ENCODE results near the gene DUSP10.

Gene DUSP10

DNA sequence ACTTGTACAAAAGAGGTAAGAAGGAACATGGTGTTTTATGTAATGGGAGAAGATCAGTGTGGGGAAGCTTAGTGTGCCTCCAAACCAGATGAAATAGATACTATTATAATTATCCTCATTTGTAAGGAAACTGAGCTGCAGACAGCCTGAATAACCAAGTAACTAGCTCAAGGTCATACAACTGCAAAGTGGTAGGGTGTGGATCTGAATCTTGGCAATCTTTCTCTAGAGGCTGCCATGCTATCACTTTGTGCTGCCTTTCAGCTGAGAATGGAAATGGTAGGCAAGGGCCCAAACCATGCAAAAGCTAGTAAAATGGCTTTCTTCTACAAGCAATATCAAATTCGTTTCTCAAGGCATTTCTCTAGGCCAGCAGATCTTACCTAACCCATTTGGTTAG lies 51.0 kb downstream of the DUSP10 start:
- H3K27ac ChIP-seq: no peak overlapping the region
- H3K36me3 ChIP-seq: no peaks in the 10 kb centered on the region
- TF ChIP-seq, protein P1, sequence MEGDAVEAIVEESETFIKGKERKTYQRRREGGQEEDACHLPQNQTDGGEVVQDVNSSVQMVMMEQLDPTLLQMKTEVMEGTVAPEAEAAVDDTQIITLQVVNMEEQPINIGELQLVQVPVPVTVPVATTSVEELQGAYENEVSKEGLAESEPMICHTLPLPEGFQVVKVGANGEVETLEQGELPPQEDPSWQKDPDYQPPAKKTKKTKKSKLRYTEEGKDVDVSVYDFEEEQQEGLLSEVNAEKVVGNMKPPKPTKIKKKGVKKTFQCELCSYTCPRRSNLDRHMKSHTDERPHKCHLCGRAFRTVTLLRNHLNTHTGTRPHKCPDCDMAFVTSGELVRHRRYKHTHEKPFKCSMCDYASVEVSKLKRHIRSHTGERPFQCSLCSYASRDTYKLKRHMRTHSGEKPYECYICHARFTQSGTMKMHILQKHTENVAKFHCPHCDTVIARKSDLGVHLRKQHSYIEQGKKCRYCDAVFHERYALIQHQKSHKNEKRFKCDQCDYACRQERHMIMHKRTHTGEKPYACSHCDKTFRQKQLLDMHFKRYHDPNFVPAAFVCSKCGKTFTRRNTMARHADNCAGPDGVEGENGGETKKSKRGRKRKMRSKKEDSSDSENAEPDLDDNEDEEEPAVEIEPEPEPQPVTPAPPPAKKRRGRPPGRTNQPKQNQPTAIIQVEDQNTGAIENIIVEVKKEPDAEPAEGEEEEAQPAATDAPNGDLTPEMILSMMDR (IDR thresholded peaks at IDR 0.05): no peak
- H3K27me3 ChIP-seq: no peaks in the 10 kb centered on the region
- DNase-seq: no peak
- no peak overlapping the region for H3K4me3 ChIP-seq
- H3K9me3 ChIP-seq: peaks cover 0 to 8% (median 0%) of the 10 kb centered on the region in 3 donors
- H3K4me1 ChIP-seq: no peaks in the 10 kb centered on the region
- intact Hi-C loops (cut with DNase I; ENCODE audit: low total_unique reads): no loop called here

DNA sequence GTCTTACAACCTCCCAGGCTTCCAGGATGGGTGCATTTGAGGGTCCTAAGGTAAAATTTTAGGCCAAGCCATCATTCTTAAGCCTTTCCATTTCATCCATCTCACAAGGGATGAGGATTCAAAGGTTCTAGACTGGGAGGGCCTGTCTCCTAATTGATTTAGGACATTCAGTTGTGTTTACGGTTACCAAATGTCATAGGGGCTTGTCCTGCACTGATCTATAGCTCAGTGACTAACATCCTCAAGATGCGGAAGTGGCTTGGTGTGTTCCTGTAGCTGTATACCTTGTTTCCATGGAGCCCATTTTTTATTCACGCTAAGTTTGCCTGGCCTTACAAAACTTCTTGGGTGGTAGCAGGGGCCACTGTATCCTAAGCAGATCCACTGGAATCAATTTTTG lies 52.8 kb downstream of the DUSP10 start:
- Histone ChIP-seq H3K36me3 (no peaks in the 10 kb centered on the region), H3K4me3 (no peak overlapping the region), H3K27ac (no peak overlapping the region), H3K27me3 (no peaks in the 10 kb centered on the region), H3K9me3 (peaks cover 0 to 8% (median 0%) of the 10 kb centered on the region in 3 donors), H3K4me1 (no peaks in the 10 kb centered on the region)
- no peak for DNase-seq
- intact Hi-C loops (cut with DNase I; ENCODE audit: low total_unique reads): no loop called here
- TF ChIP-seq, protein P1 (IDR thresholded peaks at IDR 0.05): no peak

DNA sequence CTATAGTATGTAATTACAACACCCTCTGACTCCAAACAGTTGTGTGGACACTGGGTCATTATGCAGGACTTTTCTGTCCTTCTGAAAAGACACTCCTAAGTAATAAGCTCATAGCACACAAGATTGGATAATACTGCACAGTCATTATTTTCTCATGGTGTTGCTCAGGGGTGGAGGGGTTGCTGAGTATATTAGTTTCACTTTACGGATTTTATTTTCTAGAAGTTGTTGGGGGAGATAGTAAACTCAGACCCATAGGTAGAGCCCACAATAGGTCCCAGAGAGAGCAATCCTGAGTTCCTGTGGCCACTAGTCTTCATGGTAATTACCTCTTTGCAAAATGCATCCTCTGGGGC lies 53.4 kb downstream of the DUSP10 start:
- intact Hi-C loops (cut with DNase I; ENCODE audit: low total_unique reads): no loop called here
- TF ChIP-seq, protein P1 (IDR thresholded peaks at IDR 0.05): no peak
- no peak overlapping the region for H3K4me3 ChIP-seq
- no peak overlapping the region for H3K27ac ChIP-seq
- H3K9me3 ChIP-seq: peaks cover 0 to 4% (median 0%) of the 10 kb centered on the region in 3 donors
- H3K4me1 ChIP-seq: no peaks in the 10 kb centered on the region
- DNase-seq: no peak
- no peaks in the 10 kb centered on the region for H3K36me3 ChIP-seq
- H3K27me3 ChIP-seq: no peaks in the 10 kb centered on the region

DNA sequence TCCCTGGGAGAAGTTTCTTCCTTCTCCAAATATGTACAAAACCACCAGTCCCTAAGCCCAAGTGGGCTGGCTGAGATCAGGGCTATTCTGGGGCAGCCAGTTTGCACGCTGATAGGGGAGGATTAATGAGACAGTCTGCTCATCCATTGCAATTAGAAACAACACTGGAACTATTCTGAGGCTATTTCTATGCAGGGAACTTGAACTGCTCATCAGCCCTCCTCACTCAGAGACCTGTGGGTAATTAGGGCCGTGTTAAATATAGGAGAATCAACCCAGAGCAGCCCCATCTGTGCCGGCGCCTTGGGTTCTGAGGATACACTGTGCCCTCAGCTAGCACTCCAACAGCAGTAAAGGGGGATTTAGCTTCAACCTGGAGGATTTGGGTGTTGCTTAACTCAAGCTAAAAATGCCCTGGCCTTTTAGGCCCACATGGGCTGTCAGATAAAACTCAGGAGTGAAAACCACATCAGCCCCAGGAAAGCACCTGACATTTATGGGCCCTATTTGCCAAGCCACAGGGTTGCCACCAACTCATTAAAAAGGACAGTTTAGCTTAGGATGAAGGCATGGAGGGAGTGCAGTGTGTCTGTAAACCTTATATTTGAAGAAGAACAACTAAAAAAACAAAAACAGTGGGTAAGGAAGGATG lies 53.9 kb downstream of the DUSP10 start:
- Histone ChIP-seq H3K9me3 (no peaks in the 10 kb centered on the region), H3K27me3 (no peaks in the 10 kb centered on the region), H3K4me1 (no peaks in the 10 kb centered on the region), H3K27ac (no peak overlapping the region), H3K4me3 (no peak overlapping the region), H3K36me3 (no peaks in the 10 kb centered on the region)
- intact Hi-C loops (cut with DNase I; ENCODE audit: low total_unique reads): no loop called here
- DNase-seq: no peak
- TF ChIP-seq, protein P1 (IDR thresholded peaks at IDR 0.05): no peak

DNA sequence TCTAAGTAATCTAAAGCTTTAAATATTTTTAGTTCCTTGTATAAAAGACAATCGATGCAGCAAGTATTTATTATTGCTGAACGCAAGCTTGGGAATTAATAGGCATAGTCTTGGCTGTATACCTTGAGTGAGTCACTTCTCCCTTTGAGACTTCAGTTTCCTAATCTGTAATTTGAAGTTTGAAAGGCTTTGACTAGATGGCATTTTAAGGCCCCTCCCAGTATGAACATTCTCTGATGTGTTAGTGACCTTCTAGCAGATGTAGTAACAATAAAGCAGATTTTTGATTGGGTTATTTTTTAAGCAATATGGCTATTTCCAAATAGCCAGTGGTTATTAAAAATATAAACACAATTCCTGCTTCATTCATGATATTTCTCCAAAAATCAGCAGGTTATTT lies 58.2 kb downstream of the DUSP10 start:
- intact Hi-C loops (cut with DNase I; ENCODE audit: low total_unique reads): no loop called here
- no peak overlapping the region for H3K27ac ChIP-seq

More for the DNA sequence above, 58.2 kb downstream of the DUSP10 start:
- Histone ChIP-seq H3K27me3 (no peaks in the 10 kb centered on the region), H3K4me3 (no peak overlapping the region), H3K4me1 (no peaks in the 10 kb centered on the region), H3K9me3 (no peaks in the 10 kb centered on the region), H3K36me3 (no peaks in the 10 kb centered on the region)
- DNase-seq: no peak
- TF ChIP-seq, protein P1 (IDR thresholded peaks at IDR 0.05): no peak
